Activated CD8-positive, alpha-beta memory T cell treated with anti-CD3 and anti-CD28 coated beads for 36 hours (primary cell): ENCODE data around the gene PRKCA. TPM values are rescaled to one million over a fixed set of nuclear protein-coding genes. Genes with fewer than 3 reads are reported as not detected.
"Not testable (repeated sequence)": the region's sequence is repeated elsewhere in the genome, so short reads cannot be mapped to it uniquely, and the experiment has no call there.

ENCODE experiments used
- CTCF ChIA-PET: fragments of 350-600 bp; sonication (Branson Sonifier 250); formaldehyde crosslinking; loops from one replicate; lab custom pipeline; 2021; ENCODE audit warnings: antibody characterized with exemption; lab: Charles Lee
- POLR2A ChIA-PET: fragments of 350-600 bp; sonication (Branson Sonifier 250); formaldehyde crosslinking; loops from one replicate; lab custom pipeline; 2021; ENCODE audit warnings: antibody characterized with exemption; lab: Charles Lee
- total RNA-seq, 2 experiments: library from RNA; stranded (reverse); gene quantifications; one replicate each; pipeline ENCODE4 v1.2.3, GENCODE V29; 2021

Gene PRKCA
- total RNA-seq, 2 experiments from 2014 or later = 70.3 to 73.4 TPM

- CTCF ChIA-PET = no interaction called here
These were observed 178.9 kb downstream of the PRKCA start for GRCh38 chr17:66481271-66481670.

GRCh38 chr17:66483906-66484305 lies 181.5 kb downstream of the PRKCA start:
- POLR2A ChIA-PET = no interaction called here
- CTCF ChIA-PET = interaction anchor here (1.4 kb wide), 1 partner anchor 9 kb away, joined by 3 read pairs; no protein-coding TSS in a partner anchor

More at GRCh38 chr17:66481271-66481670, 178.9 kb downstream of the PRKCA start:
- POLR2A ChIA-PET = no interaction called here

- ChIA-PET POLR2A (no interaction called here), CTCF (interaction anchor here (1.4 kb wide), 2 partner anchors 10 to 82 kb away, joined by 3 read pairs; no protein-coding TSS in a partner anchor)
These were observed 183.0 kb downstream of the PRKCA start for GRCh38 chr17:66485309-66485947.

- CTCF ChIA-PET = no interaction called here
- POLR2A ChIA-PET = no interaction called here
These were observed 184.7 kb downstream of the PRKCA start for GRCh38 chr17:66487121-66487520.

- ChIA-PET POLR2A (no interaction called here), CTCF (no interaction called here)
These were observed 185.6 kb downstream of the PRKCA start for GRCh38 chr17:66487981-66488468.

- CTCF ChIA-PET = no interaction called here
- POLR2A ChIA-PET = no interaction called here
These were observed 186.5 kb downstream of the PRKCA start for GRCh38 chr17:66488864-66489263.

GRCh38 chr17:66489576-66489975 lies 187.2 kb downstream of the PRKCA start:
- POLR2A ChIA-PET = not testable (repeated sequence)

GRCh38 chr17:66491213-66491612 lies 188.8 kb downstream of the PRKCA start:
- POLR2A ChIA-PET = no interaction called here
- CTCF ChIA-PET = no interaction called here

More at GRCh38 chr17:66489576-66489975, 187.2 kb downstream of the PRKCA start:
- CTCF ChIA-PET = not testable (repeated sequence)

- CTCF ChIA-PET = interaction anchor here (0.7 kb wide), 1 partner anchor 16 kb away, joined by 3 read pairs; no protein-coding TSS in a partner anchor
- POLR2A ChIA-PET = no interaction called here
These were observed 189.3 kb downstream of the PRKCA start for GRCh38 chr17:66491665-66492064.

- ChIA-PET CTCF (interaction anchor here (0.7 kb wide), 1 partner anchor 16 kb away, joined by 3 read pairs; no protein-coding TSS in a partner anchor), POLR2A (no interaction called here)
These were observed 189.7 kb downstream of the PRKCA start for GRCh38 chr17:66492080-66492479.

GRCh38 chr17:66492561-66493005 lies 190.2 kb downstream of the PRKCA start:
- CTCF ChIA-PET = no interaction called here

GRCh38 chr17:66493283-66494019 lies 191.0 kb downstream of the PRKCA start:
- POLR2A ChIA-PET = no interaction called here
- CTCF ChIA-PET = no interaction called here

More at GRCh38 chr17:66492561-66493005, 190.2 kb downstream of the PRKCA start:
- POLR2A ChIA-PET = no interaction called here

GRCh38 chr17:66494023-66494803 lies 191.8 kb downstream of the PRKCA start:
- ChIA-PET POLR2A (interaction anchor here (0.7 kb wide), 1 partner anchor 193 kb away, joined by 7 read pairs; no protein-coding TSS in a partner anchor), CTCF (no interaction called here)

GRCh38 chr17:66495035-66495434 lies 192.6 kb downstream of the PRKCA start:
- ChIA-PET POLR2A (interaction anchor here (0.7 kb wide), 2 partner anchors 194 to 1263 kb away, joined by 7 read pairs; no protein-coding TSS in a partner anchor), CTCF (no interaction called here)

GRCh38 chr17:66496306-66496705 lies 193.9 kb downstream of the PRKCA start:
- CTCF ChIA-PET = no interaction called here
- POLR2A ChIA-PET = no interaction called here

- POLR2A ChIA-PET = no interaction called here
- CTCF ChIA-PET = no interaction called here
These were observed 196.2 kb downstream of the PRKCA start for GRCh38 chr17:66498580-66498979.

- ChIA-PET POLR2A (no interaction called here), CTCF (no interaction called here)
These were observed 204.2 kb downstream of the PRKCA start for GRCh38 chr17:66506641-66507040.

GRCh38 chr17:66507103-66507923 lies 204.9 kb downstream of the PRKCA start:
- CTCF ChIA-PET = no interaction called here
- POLR2A ChIA-PET = no interaction called here
